HepG2 (cell line): Measurements from ENCODE around the gene GMPPA. TPM values are rescaled to one million over a fixed set of nuclear protein-coding genes. Genes with fewer than 3 reads are reported as not detected.
A peak's percentile ranks its signal among the peaks of the same experiment; 100 is the strongest.

Experiments
- DNMT1 ChIP-seq: sonication (generic); formaldehyde crosslinking; IDR thresholded peaks from 2 replicates; pipeline ENCODE4 v1.5.1; 2020; ENCODE audit warnings: mild to moderate bottlenecking, missing genetic modification reagents
- EEA1 ChIP-seq: sonication (generic); formaldehyde crosslinking; IDR thresholded peaks from 2 replicates; pipeline ENCODE4 v1.5.1; 2020; ENCODE audit warnings: mild to moderate bottlenecking, missing genetic modification reagents, borderline replicate concordance
- FLYWCH1 ChIP-seq: sonication (generic); formaldehyde crosslinking; IDR thresholded peaks from 2 replicates; pipeline ENCODE4 v1.8.1; 2023; ENCODE audit warnings: mild to moderate bottlenecking, missing genetic modification reagents
- HOXA5 ChIP-seq: sonication (generic); formaldehyde crosslinking; IDR thresholded peaks from 2 replicates; pipeline ENCODE4 v1.4.0; 2020; ENCODE audit warnings: missing genetic modification reagents
- KLF11 ChIP-seq: IDR thresholded peaks from 2 replicates; pipeline ENCODE4 v1.6.1; 2016; ENCODE audit warnings: missing compliant biosample characterization
- KLF16 ChIP-seq, 2 experiments: sonication (generic) in 1 of 2; formaldehyde crosslinking in 1 of 2; IDR thresholded peaks; 2 replicates each; pipeline versions ENCODE4 v1.6.1 to v1.8.0; 2016 to 2023; ENCODE audit warnings: missing genetic modification reagents in 2 of 2, missing compliant biosample characterization in 1 of 2
- ONECUT2 ChIP-seq: sonication (generic); formaldehyde crosslinking; IDR thresholded peaks from 2 replicates; pipeline ENCODE4 v1.4.0; 2020; ENCODE audit warnings: missing genetic modification reagents
- PAF1 ChIP-seq: IDR thresholded peaks from 2 replicates; pipeline ENCODE4 v1.6.1; 2016; ENCODE audit warnings: missing genetic modification reagents, missing compliant biosample characterization
- POGZ ChIP-seq: sonication (generic); formaldehyde crosslinking; IDR thresholded peaks from 2 replicates; pipeline ENCODE4 v1.4.0; 2020; ENCODE audit warnings: mild to moderate bottlenecking, missing genetic modification reagents
- RBM39 ChIP-seq: fragments of 200-400 bp; formaldehyde crosslinking; IDR thresholded peaks from one replicate; pipeline ENCODE4 v1.6.1; 2018; ENCODE audit warnings: antibody characterized with exemption, mild to moderate bottlenecking, low read depth, low read length; ENCODE audit not compliant: poor library complexity, severe bottlenecking
- TEAD2 ChIP-seq: sonication (generic); formaldehyde crosslinking; IDR thresholded peaks from 2 replicates; pipeline ENCODE4 v1.9.0; 2021; ENCODE audit warnings: missing genetic modification reagents
- ZFP1 ChIP-seq: IDR thresholded peaks from 2 replicates; pipeline ENCODE4 v1.6.1; 2016
- ZNF292 ChIP-seq: sonication (generic); formaldehyde crosslinking; IDR thresholded peaks from 2 replicates; pipeline ENCODE4 v1.8.1; 2022; ENCODE audit warnings: mild to moderate bottlenecking, low read depth, missing genetic modification reagents, borderline replicate concordance
- ZNF550 ChIP-seq: sonication (generic); formaldehyde crosslinking; IDR thresholded peaks from 2 replicates; pipeline ENCODE4 v1.4.0; 2020; ENCODE audit warnings: mild to moderate bottlenecking, missing genetic modification reagents, borderline replicate concordance
- ZNF790 ChIP-seq: sonication (generic); formaldehyde crosslinking; IDR thresholded peaks from 2 replicates; pipeline ENCODE4 v1.8.0; 2022; ENCODE audit warnings: missing genetic modification reagents, mild to moderate bottlenecking, borderline replicate concordance
- polyA plus RNA-seq, 8 experiments: library from polyadenylated mRNA; depleted of rRNA in 3 of 8; stranded (reverse) in 7 of 8; unstranded in 1 of 8; fragments of >200 nt; fragmentation: Illumina TruSeq in 4 of 8; extraction: Trizol in 4 of 8; gene quantifications; 2 replicates each; pipeline versions ENCODE4 v1.2.1 to v1.2.3, GENCODE V29; 2011 to 2016; ENCODE audit warnings: low read depth in 4 of 8, missing spikeins in 1 of 8, mixed read lengths in 1 of 8; ENCODE audit not compliant: insufficient read depth in 1 of 8
- total RNA-seq, 5 experiments: library from RNA; depleted of rRNA; stranded (reverse); fragments of >200 nt; fragmentation: Illumina TruSeq; extraction: Trizol; gene quantifications; 2 replicates each; pipeline ENCODE4 v1.2.3, GENCODE V29; 2016; ENCODE audit warnings: low read depth in 1 of 5
- TF ChIP-seq, protein P1 (sequence below): IDR thresholded peaks from 2 replicates; pipeline ENCODE4 v1.6.1; 2016; ENCODE audit warnings: low read depth, control low read depth
- TF ChIP-seq, protein P2 (sequence below): sonication (generic); formaldehyde crosslinking; IDR thresholded peaks from 2 replicates; pipeline ENCODE4 v1.9.0; 2022; ENCODE audit warnings: missing genetic modification reagents, mild to moderate bottlenecking, borderline replicate concordance
- TF ChIP-seq, protein P3 (sequence below): sonication (generic); formaldehyde crosslinking; IDR thresholded peaks from 2 replicates; pipeline ENCODE4 v1.8.1; 2023; ENCODE audit warnings: mild to moderate bottlenecking, missing genetic modification reagents, borderline replicate concordance
- TF ChIP-seq, protein P4 (sequence below): sonication (generic); formaldehyde crosslinking; IDR thresholded peaks from 2 replicates; pipeline ENCODE4 v1.4.0; 2020; ENCODE audit warnings: mild to moderate bottlenecking, missing genetic modification reagents
- TF ChIP-seq, protein P5 (sequence below): sonication (generic); formaldehyde crosslinking; conservative IDR thresholded peaks from 2 replicates; pipeline ENCODE4 v1.4.0; 2020; ENCODE audit warnings: missing genetic modification reagents
- TF ChIP-seq, protein P6 (sequence below): sonication (generic); formaldehyde crosslinking; IDR thresholded peaks from 2 replicates; pipeline ENCODE4 v1.4.0; 2020; ENCODE audit warnings: missing genetic modification reagents

GMPPA gene
- total and polyA plus RNA-seq, 2 of the 13 experiments (the other 11 are each of a cell fraction or from before 2014, with no cell fraction given): 81.1 to 106 TPM

DNA sequence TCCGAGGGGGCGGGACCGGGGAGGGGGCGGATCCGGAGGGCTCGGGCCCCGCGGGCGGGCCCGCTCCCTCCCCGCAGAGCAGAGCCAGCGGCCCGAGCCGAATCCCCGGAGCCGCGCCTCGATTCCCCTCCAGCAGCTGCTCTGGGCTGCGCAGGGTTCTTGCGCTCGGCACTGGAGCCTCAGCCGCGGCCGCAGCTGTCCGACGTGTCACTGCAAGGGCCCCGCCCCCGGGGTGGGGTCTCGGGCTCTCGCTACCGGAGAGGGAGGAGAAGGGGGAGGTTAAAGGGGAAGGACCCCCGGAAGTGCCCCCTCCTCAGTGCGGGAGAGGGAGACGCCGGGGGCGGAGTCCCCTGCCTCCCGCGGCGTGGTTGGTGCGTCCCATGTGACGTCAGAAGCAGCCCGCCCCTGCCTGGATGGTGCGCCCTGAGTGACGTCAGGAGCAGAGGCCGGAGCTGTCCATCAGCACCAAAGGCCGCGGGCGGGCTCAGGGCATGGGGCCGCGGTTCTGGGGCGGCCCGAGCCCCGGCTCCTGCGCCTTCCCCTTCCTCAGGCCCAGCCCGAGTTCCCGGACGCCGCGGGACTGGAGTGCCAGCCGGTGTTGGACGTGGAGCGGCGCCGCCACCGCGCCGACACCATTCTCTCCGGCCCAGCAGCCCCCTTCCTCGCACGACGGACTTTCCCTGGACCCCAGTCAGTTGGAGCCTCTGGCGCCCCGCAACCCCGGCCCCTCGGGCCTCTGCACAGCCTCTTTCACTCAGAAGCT, 45.1 kb downstream of the GMPPA start, which contains the start of the genes CHPF and TMEM198 (continued):
- TF ChIP-seq HOXA5 (CRISPR knock-in tag) (peak; percentile 97), KLF16 (CRISPR knock-in tag; IDR thresholded peaks at IDR 0.05) (peak in 1 of 2 experiments; percentile 93; a peak in 2 of 4 replicates), ZNF292 (CRISPR knock-in tag) (peak; percentile 60; the same call in 1 of the 2 replicates), ONECUT2 (CRISPR knock-in tag) (0 out of 2 replicates have a peak, but pooled peaks have one; percentile 33), POGZ (CRISPR knock-in tag) (peak; percentile 91), KLF11 (CRISPR knock-in tag) (peak; percentile 82), ZNF550 (peak; percentile 87; the same call in 1 of the 2 replicates), ZFP1 (CRISPR knock-in tag) (peak; percentile 90), FLYWCH1 (CRISPR knock-in tag) (peak; percentile 96; the same call in 1 of the 2 replicates), EEA1 (CRISPR knock-in tag) (no peak), ZNF790 (CRISPR knock-in tag) (peak; percentile 55; the same call in 1 of the 2 replicates), DNMT1 (CRISPR knock-in tag) (peak; percentile 82), RBM39 (peak; percentile 93), TEAD2 (CRISPR knock-in tag) (peak; percentile 45; the same call in 1 of the 2 replicates), PAF1 (CRISPR knock-in tag) (no peak)
- TF ChIP-seq, protein P1, sequence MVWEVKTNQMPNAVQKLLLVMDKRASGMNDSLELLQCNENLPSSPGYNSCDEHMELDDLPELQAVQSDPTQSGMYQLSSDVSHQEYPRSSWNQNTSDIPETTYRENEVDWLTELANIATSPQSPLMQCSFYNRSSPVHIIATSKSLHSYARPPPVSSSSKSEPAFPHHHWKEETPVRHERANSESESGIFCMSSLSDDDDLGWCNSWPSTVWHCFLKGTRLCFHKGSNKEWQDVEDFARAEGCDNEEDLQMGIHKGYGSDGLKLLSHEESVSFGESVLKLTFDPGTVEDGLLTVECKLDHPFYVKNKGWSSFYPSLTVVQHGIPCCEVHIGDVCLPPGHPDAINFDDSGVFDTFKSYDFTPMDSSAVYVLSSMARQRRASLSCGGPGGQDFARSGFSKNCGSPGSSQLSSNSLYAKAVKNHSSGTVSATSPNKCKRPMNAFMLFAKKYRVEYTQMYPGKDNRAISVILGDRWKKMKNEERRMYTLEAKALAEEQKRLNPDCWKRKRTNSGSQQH (CRISPR knock-in tag): peak; percentile 93
- TF ChIP-seq, protein P2, sequence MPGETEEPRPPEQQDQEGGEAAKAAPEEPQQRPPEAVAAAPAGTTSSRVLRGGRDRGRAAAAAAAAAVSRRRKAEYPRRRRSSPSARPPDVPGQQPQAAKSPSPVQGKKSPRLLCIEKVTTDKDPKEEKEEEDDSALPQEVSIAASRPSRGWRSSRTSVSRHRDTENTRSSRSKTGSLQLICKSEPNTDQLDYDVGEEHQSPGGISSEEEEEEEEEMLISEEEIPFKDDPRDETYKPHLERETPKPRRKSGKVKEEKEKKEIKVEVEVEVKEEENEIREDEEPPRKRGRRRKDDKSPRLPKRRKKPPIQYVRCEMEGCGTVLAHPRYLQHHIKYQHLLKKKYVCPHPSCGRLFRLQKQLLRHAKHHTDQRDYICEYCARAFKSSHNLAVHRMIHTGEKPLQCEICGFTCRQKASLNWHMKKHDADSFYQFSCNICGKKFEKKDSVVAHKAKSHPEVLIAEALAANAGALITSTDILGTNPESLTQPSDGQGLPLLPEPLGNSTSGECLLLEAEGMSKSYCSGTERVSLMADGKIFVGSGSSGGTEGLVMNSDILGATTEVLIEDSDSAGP (CRISPR knock-in tag): peak; percentile 99
- TF ChIP-seq, protein P3, sequence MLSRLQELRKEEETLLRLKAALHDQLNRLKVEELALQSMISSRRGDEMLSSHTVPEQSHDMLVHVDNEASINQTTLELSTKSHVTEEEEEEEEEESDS: no peak; the same call in 1 of the 2 replicates
- TF ChIP-seq, protein P4, sequence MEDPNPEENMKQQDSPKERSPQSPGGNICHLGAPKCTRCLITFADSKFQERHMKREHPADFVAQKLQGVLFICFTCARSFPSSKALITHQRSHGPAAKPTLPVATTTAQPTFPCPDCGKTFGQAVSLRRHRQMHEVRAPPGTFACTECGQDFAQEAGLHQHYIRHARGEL: no peak; the same call in 1 of the 2 replicates
- TF ChIP-seq, protein P5, sequence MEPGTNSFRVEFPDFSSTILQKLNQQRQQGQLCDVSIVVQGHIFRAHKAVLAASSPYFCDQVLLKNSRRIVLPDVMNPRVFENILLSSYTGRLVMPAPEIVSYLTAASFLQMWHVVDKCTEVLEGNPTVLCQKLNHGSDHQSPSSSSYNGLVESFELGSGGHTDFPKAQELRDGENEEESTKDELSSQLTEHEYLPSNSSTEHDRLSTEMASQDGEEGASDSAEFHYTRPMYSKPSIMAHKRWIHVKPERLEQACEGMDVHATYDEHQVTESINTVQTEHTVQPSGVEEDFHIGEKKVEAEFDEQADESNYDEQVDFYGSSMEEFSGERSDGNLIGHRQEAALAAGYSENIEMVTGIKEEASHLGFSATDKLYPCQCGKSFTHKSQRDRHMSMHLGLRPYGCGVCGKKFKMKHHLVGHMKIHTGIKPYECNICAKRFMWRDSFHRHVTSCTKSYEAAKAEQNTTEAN: peak; percentile 91; the same call in 1 of the 2 replicates
- TF ChIP-seq, protein P6, sequence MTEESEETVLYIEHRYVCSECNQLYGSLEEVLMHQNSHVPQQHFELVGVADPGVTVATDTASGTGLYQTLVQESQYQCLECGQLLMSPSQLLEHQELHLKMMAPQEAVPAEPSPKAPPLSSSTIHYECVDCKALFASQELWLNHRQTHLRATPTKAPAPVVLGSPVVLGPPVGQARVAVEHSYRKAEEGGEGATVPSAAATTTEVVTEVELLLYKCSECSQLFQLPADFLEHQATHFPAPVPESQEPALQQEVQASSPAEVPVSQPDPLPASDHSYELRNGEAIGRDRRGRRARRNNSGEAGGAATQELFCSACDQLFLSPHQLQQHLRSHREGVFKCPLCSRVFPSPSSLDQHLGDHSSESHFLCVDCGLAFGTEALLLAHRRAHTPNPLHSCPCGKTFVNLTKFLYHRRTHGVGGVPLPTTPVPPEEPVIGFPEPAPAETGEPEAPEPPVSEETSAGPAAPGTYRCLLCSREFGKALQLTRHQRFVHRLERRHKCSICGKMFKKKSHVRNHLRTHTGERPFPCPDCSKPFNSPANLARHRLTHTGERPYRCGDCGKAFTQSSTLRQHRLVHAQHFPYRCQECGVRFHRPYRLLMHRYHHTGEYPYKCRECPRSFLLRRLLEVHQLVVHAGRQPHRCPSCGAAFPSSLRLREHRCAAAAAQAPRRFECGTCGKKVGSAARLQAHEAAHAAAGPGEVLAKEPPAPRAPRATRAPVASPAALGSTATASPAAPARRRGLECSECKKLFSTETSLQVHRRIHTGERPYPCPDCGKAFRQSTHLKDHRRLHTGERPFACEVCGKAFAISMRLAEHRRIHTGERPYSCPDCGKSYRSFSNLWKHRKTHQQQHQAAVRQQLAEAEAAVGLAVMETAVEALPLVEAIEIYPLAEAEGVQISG (CRISPR knock-in tag): peak; percentile 90
